Trophoblast cell (in vitro differentiated cells and primary cell): ENCODE results near the gene TSFM.

ENCODE experiments used
- DNase-seq, 2 donors: peaks; one replicate each; pipeline ENCODE4 v3.0.0-alpha.2; 2016
- H2AFZ ChIP-seq: 2 replicates; pipeline ENCODE4 v1.6.1; 2013; ENCODE audit warnings: low read length, moderate library complexity, mild to moderate bottlenecking; ENCODE audit not compliant: insufficient read depth, poor library complexity
- H2AK5ac ChIP-seq: 2 replicates; pipeline ENCODE4 v1.6.1; 2013; ENCODE audit warnings: mild to moderate bottlenecking, low read length
- H2BK120ac ChIP-seq: 2 replicates; pipeline ENCODE4 v1.6.1; 2013; ENCODE audit warnings: low read length, mild to moderate bottlenecking, moderate library complexity; ENCODE audit not compliant: insufficient read depth, poor library complexity
- H2BK12ac ChIP-seq: 2 replicates; pipeline ENCODE4 v1.6.1; 2013; ENCODE audit warnings: mild to moderate bottlenecking, low read length, moderate library complexity
- H2BK5ac ChIP-seq: 2 replicates; pipeline ENCODE4 v1.6.1; 2013; ENCODE audit warnings: low read length, low read depth, moderate library complexity, mild to moderate bottlenecking; ENCODE audit not compliant: poor library complexity
- H3K14ac ChIP-seq: 2 replicates; pipeline ENCODE4 v1.6.1; 2013; ENCODE audit warnings: mild to moderate bottlenecking, low read length
- H3K18ac ChIP-seq: 2 replicates; pipeline ENCODE4 v1.6.1; 2013; ENCODE audit warnings: mild to moderate bottlenecking, low read length
- H3K23ac ChIP-seq: 2 replicates; pipeline ENCODE4 v1.6.1; 2013; ENCODE audit warnings: low read length
- H3K27ac ChIP-seq: 2 replicates; pipeline ENCODE4 v1.5.1; 2013; ENCODE audit warnings: low read depth, mild to moderate bottlenecking, inconsistent platforms, low read length, moderate library complexity
- H3K27me3 ChIP-seq: 2 replicates; pipeline ENCODE4 v1.6.1; 2013; ENCODE audit warnings: inconsistent platforms, mild to moderate bottlenecking, low read length, moderate library complexity; ENCODE audit not compliant: insufficient read depth
- H3K36me3 ChIP-seq, 2 experiments: 1 replicate in 1 of 2; 2 replicates in 1 of 2; pipeline ENCODE4 v1.6.1; 2013; ENCODE audit warnings: low read length in 2 of 2, mild to moderate bottlenecking in 2 of 2, moderate library complexity in 1 of 2; ENCODE audit not compliant: insufficient read depth in 2 of 2, control insufficient read depth in 1 of 2
- H3K4ac ChIP-seq: 2 replicates; pipeline ENCODE4 v1.6.1; 2013; ENCODE audit warnings: low read depth, mild to moderate bottlenecking, low read length, moderate library complexity
- H3K4me1 ChIP-seq, 2 experiments: 1 replicate in 1 of 2; 2 replicates in 1 of 2; pipeline ENCODE4 v1.6.1; 2013; ENCODE audit warnings: low read length in 2 of 2, mild to moderate bottlenecking in 2 of 2, moderate library complexity in 1 of 2; ENCODE audit not compliant: insufficient read depth in 2 of 2, control insufficient read depth in 1 of 2
- H3K4me2 ChIP-seq: 2 replicates; pipeline ENCODE4 v1.6.1; 2013; ENCODE audit warnings: inconsistent platforms, mild to moderate bottlenecking, low read length, moderate library complexity
- H3K4me3 ChIP-seq: 2 replicates; pipeline ENCODE4 v1.5.1; 2013; ENCODE audit warnings: mild to moderate bottlenecking, low read depth, low read length, inconsistent platforms
- H3K79me1 ChIP-seq: one replicate; pipeline ENCODE4 v1.6.1; 2013; ENCODE audit warnings: low read length
- H3K79me2 ChIP-seq: 2 replicates; pipeline ENCODE4 v1.6.1; 2013; ENCODE audit warnings: low read length, mild to moderate bottlenecking; ENCODE audit not compliant: control insufficient read depth, insufficient read depth, poor library complexity
- H3K9ac ChIP-seq: 2 replicates; pipeline ENCODE4 v1.6.1; 2013; ENCODE audit warnings: mild to moderate bottlenecking, low read length
- H3K9me3 ChIP-seq: 2 replicates; pipeline ENCODE4 v1.6.1; 2013; ENCODE audit warnings: low read depth, mild to moderate bottlenecking, control low read depth, inconsistent platforms, low read length; ENCODE audit not compliant: insufficient read depth
- H4K12ac ChIP-seq: 2 replicates; pipeline ENCODE4 v1.6.1; 2013; ENCODE audit warnings: low read depth, mild to moderate bottlenecking, low read length, moderate library complexity
- H4K8ac ChIP-seq: 2 replicates; pipeline ENCODE4 v1.6.1; 2013; ENCODE audit warnings: low read depth, mild to moderate bottlenecking, low read length, moderate library complexity
- H4K91ac ChIP-seq: one replicate; pipeline ENCODE4 v1.6.1; 2013; ENCODE audit warnings: low read depth, mild to moderate bottlenecking, low read length, moderate library complexity
- WGBS: extraction: QIAGEN DNeasy Blood & Tissue Kit; methylation state at CpG from one replicate; pipeline ENCODE4 v1.1.7; 2013; ENCODE audit warnings: missing lambda C conversion rate; ENCODE audit not compliant: insufficient read length, insufficient coverage; ENCODE audit errors: extremely low coverage; 5-methylcytosine and 5-hydroxymethylcytosine counted together

TSFM gene

GRCh38 chr12:57775563-57776246 lies 6.9 kb upstream of the TSFM start:
- Histone ChIP-seq H3K23ac (no peak overlapping the region), H2BK120ac (no peak overlapping the region), H4K91ac (no peak overlapping the region), H3K27me3 (no peaks in the 10 kb centered on the region), H3K27ac (no peak overlapping the region), H3K4me1 (peaks cover 2 to 8% of the 10 kb centered on the region in 2 experiments), H3K79me2 (peaks cover 7% of the 10 kb centered on the region), H3K79me1 (peaks cover 11% of the 10 kb centered on the region), H2BK12ac (no peak overlapping the region), H2BK5ac (no peak overlapping the region), H3K18ac (no peak overlapping the region), H3K9ac (no peak overlapping the region), H3K4me3 (no peak overlapping the region), H3K4ac (no peak overlapping the region), H3K9me3 (no peaks in the 10 kb centered on the region), H3K14ac (no peak overlapping the region), H2AFZ (no peak overlapping the region), H3K4me2 (no peak overlapping the region), H2AK5ac (no peak overlapping the region), H3K36me3 (peaks cover 0 to 2% of the 10 kb centered on the region in 2 experiments), H4K8ac (no peak overlapping the region), H4K12ac (no peak overlapping the region)
- no peak for DNase-seq
- WGBS: no CpG with 5 or more reads among the region's 4 CpGs

DNA sequence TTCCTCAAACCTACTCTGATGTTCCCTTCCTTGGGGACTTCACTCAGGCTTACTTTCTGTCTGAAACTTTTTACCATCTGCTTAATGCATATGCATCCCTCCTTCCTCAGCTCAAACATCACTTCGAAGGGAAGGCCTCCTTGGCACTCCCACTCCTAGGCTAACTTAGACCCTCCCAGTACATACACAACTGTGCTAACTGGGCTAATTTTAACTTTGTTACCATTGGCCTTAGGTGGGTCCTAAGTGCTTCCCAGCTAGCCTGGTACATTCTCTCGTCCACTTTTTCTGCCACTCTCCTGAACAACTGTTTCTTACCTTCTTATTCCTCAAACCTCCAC lies 6.4 kb upstream of the TSFM start:
- Histone ChIP-seq H3K4me3 (no peak overlapping the region), H3K4me2 (no peak overlapping the region), H3K27me3 (no peaks in the 10 kb centered on the region), H4K12ac (no peak overlapping the region), H4K91ac (no peak overlapping the region), H3K79me2 (peaks cover 7% of the 10 kb centered on the region), H3K36me3 (no peaks in the 10 kb centered on the region), H3K23ac (no peak overlapping the region), H3K14ac (no peak overlapping the region), H4K8ac (no peak overlapping the region), H3K9me3 (no peaks in the 10 kb centered on the region), H2BK120ac (no peak overlapping the region), H3K18ac (no peak overlapping the region), H3K79me1 (peaks cover 11% of the 10 kb centered on the region), H3K4ac (no peak overlapping the region), H3K4me1 (peaks cover 2 to 4% of the 10 kb centered on the region in 2 experiments), H2AFZ (no peak overlapping the region), H3K9ac (no peak overlapping the region), H3K27ac (no peak overlapping the region), H2BK5ac (no peak overlapping the region), H2AK5ac (no peak overlapping the region), H2BK12ac (no peak overlapping the region)
- no CpG with 5 or more reads among the region's 2 CpGs for WGBS
- no peak for DNase-seq

- H3K9ac ChIP-seq: no peak overlapping the region
- H4K12ac ChIP-seq: no peak overlapping the region
- no peak overlapping the region for H3K14ac ChIP-seq
- H3K18ac ChIP-seq: no peak overlapping the region
- H3K4me1 ChIP-seq: peaks cover 0 to 2% of the 10 kb centered on the region in 2 experiments
- no peak overlapping the region for H2AK5ac ChIP-seq
- H3K9me3 ChIP-seq: no peaks in the 10 kb centered on the region
- H3K36me3 ChIP-seq: no peaks in the 10 kb centered on the region
- H3K23ac ChIP-seq: no peak overlapping the region
- no peaks in the 10 kb centered on the region for H3K27me3 ChIP-seq
- no peak overlapping the region for H2AFZ ChIP-seq
- H3K4me2 ChIP-seq: no peak overlapping the region
- no peak overlapping the region for H2BK5ac ChIP-seq
- no peak overlapping the region for H3K4ac ChIP-seq
- H3K4me3 ChIP-seq: no peak overlapping the region
- peaks cover 6% of the 10 kb centered on the region for H3K79me1 ChIP-seq
- H4K91ac ChIP-seq: no peak overlapping the region
- H2BK12ac ChIP-seq: no peak overlapping the region
- DNase-seq: no peak
- no peak overlapping the region for H2BK120ac ChIP-seq
- no CpG with 5 or more reads among the region's 7 CpGs for WGBS
- no peak overlapping the region for H4K8ac ChIP-seq
- no peak overlapping the region for H3K27ac ChIP-seq
- peaks cover 4% of the 10 kb centered on the region for H3K79me2 ChIP-seq
These were observed 5.2 kb upstream of the TSFM start for GRCh38 chr12:57777367-57777766.

DNA sequence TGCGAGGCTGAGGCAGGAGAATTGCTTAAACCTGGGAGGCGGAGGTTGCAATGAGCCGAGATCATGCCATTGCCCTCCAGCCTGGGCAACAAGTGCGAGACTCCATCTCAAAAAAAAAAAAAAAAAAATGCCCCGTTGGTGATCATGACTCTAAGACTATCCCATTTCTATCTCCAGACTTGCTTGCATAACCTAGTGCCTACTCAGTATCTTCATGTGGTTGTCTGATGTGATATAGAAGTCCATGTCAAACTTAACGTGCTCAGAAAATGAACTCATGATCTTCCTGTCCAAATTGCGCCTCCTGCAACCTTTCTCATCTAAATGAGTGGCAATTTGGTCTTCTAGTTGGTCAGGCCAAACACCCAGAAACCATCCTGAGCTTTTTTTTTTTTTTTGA lies 4.7 kb upstream of the TSFM start:
- Histone ChIP-seq H3K4me1 (peaks cover 0 to 1% of the 10 kb centered on the region in 2 experiments), H2BK12ac (no peak overlapping the region), H3K4me3 (no peak overlapping the region), H2AK5ac (no peak overlapping the region), H3K18ac (no peak overlapping the region), H4K8ac (no peak overlapping the region), H3K27me3 (no peaks in the 10 kb centered on the region), H3K23ac (no peak overlapping the region), H3K4me2 (no peak overlapping the region), H3K79me1 (peaks cover 4% of the 10 kb centered on the region), H3K27ac (no peak overlapping the region), H3K4ac (no peak overlapping the region), H3K9ac (no peak overlapping the region), H3K79me2 (peaks cover 4% of the 10 kb centered on the region), H3K14ac (no peak overlapping the region), H2BK5ac (no peak overlapping the region), H4K91ac (no peak overlapping the region), H4K12ac (no peak overlapping the region), H3K36me3 (no peaks in the 10 kb centered on the region), H3K9me3 (no peaks in the 10 kb centered on the region), H2AFZ (no peak overlapping the region), H2BK120ac (no peak overlapping the region)
- WGBS: no CpG with 5 or more reads among the region's 7 CpGs
- DNase-seq: no peak
